HCT116 (cell line): Measurements from ENCODE around the gene GLT6D1. TPM values are rescaled to one million over a fixed set of nuclear protein-coding genes. Genes with fewer than 3 reads are reported as not detected.

Experiments
- ATAC-seq: fragments of 200-7000 bp; cut with Tn5 transposase; 2 replicates; pipeline ENCODE4 v1.9.1; 2020; ENCODE audit warnings: mild to moderate bottlenecking, moderate library complexity
- BruUV-seq: library from RNA; stranded (reverse); fragments of 400-500 nt; replicated peaks from 2 replicates; lab custom pipeline; 2021; lab: Mats Ljungman, UMichigan
- CTCF ChIA-PET: fragments of 300-600 bp; sonication (Branson Sonifier 250); formaldehyde crosslinking; loops from one replicate; lab custom pipeline; 2021; ENCODE audit warnings: antibody characterized with exemption; lab: Charles Lee
- POLR2A ChIA-PET: fragments of 300-600, 350-600 bp; sonication (Branson Sonifier 250); formaldehyde crosslinking; loops from one replicate; lab custom pipeline; 2021; ENCODE audit warnings: antibody characterized with exemption; lab: Charles Lee
- RAD21 ChIA-PET, 2 experiments: fragments of 300-600 bp; sonication (Branson Sonifier 250); formaldehyde crosslinking; loops; one replicate each; lab custom pipeline; 2023; ENCODE audit warnings: low total read pairs in 2 of 2; ENCODE audit not compliant: uncharacterized antibody in 2 of 2, unreplicated experiment in 2 of 2, low non-redundant PET in 1 of 2; lab: Charles Lee
- DNase-seq: peaks from one replicate; pipeline ENCODE4 v3.0.0-alpha.2; 2010; ENCODE audit warnings: low read depth, low spot score
- H2AFZ ChIP-seq: fragments of 200-600 bp; shearing (Covaris generic), sonication (generic); 2 replicates; pipeline ENCODE4 v1.6.1; 2017; ENCODE audit warnings: low read depth, mixed run types, mixed read lengths, antibody characterized with exemption, low read length; ENCODE audit not compliant: poor library complexity, severe bottlenecking
- H3K27ac ChIP-seq: 2 replicates; pipeline ENCODE4 v1.5.1; 2012; ENCODE audit warnings: low read depth, low read length
- H3K27me3 ChIP-seq: fragments of 200-600 bp; sonication (generic); 2 replicates; pipeline ENCODE4 v1.6.1; 2016; ENCODE audit warnings: mixed run types, low read length, mixed read lengths; ENCODE audit not compliant: insufficient read depth
- H3K36me3 ChIP-seq, 2 experiments: fragments of 200-500 bp in 1 of 2; fragments of 200-600 bp in 1 of 2; sonication (Bioruptor generic) in 1 of 2; sonication (generic) in 1 of 2; 2 replicates each; pipeline versions ENCODE4 v1.5.1 to v1.6.1; 2014 to 2016; ENCODE audit warnings: low read length in 2 of 2, inconsistent platforms in 1 of 2, mixed read lengths in 1 of 2, mixed run types in 1 of 2; ENCODE audit not compliant: insufficient read depth in 2 of 2, control insufficient read depth in 1 of 2
- H3K4me1 ChIP-seq, 2 experiments: fragments of 200-600 bp in 1 of 2; sonication (generic) in 1 of 2; 2 replicates each; pipeline versions ENCODE4 v1.5.1 to v1.6.1; 2012 to 2017; ENCODE audit warnings: low read length in 2 of 2, inconsistent platforms in 1 of 2, mild to moderate bottlenecking in 1 of 2, mixed read lengths in 1 of 2, mixed run types in 1 of 2, moderate library complexity in 1 of 2; ENCODE audit not compliant: insufficient read depth in 2 of 2, control insufficient read depth in 1 of 2
- H3K4me2 ChIP-seq: fragments of 200-600 bp; sonication (generic); 2 replicates; pipeline ENCODE4 v1.6.1; 2017; ENCODE audit warnings: mixed run types, low read length, mixed read lengths
- H3K4me3 ChIP-seq, 2 experiments: fragments of 200-600 bp in 1 of 2; sonication (generic) in 1 of 2; replicated peaks in 1 of 2; 2 replicates each; pipeline ENCODE4 v1.5.1; 2011 to 2016; ENCODE audit warnings: low read length in 2 of 2, control low read depth in 1 of 2, low read depth in 1 of 2, mild to moderate bottlenecking in 1 of 2, mixed read lengths in 1 of 2, mixed run types in 1 of 2
- H3K79me2 ChIP-seq: fragments of 200-600 bp; sonication (generic); 2 replicates; pipeline ENCODE4 v1.6.1; 2017; ENCODE audit warnings: mild to moderate bottlenecking, mixed run types, low read length, moderate library complexity, mixed read lengths; ENCODE audit not compliant: insufficient read depth
- H3K9ac ChIP-seq: fragments of 200-600 bp; sonication (generic); 2 replicates; pipeline ENCODE4 v1.6.1; 2016; ENCODE audit warnings: low read length, mixed read lengths
- H3K9me2 ChIP-seq: fragments of 200-600 bp; sonication (generic), shearing (Covaris generic); 2 replicates; pipeline ENCODE4 v1.6.1; 2017; ENCODE audit warnings: mixed run types, mild to moderate bottlenecking, moderate library complexity; ENCODE audit not compliant: insufficient read depth
- H3K9me3 ChIP-seq, 2 experiments: fragments of 200-500 bp in 1 of 2; fragments of 200-600 bp in 1 of 2; sonication (Bioruptor generic) in 1 of 2; sonication (generic) in 1 of 2; 2 replicates each; pipeline ENCODE4 v1.6.1; 2014 to 2017; ENCODE audit warnings: low read length in 2 of 2, mixed read lengths in 2 of 2, inconsistent platforms in 1 of 2, low read depth in 1 of 2, mild to moderate bottlenecking in 1 of 2, mixed run types in 1 of 2, moderate library complexity in 1 of 2; ENCODE audit not compliant: control insufficient read depth in 1 of 2, insufficient read depth in 1 of 2
- H4K20me1 ChIP-seq: fragments of 200-600 bp; sonication (generic), shearing (Covaris generic); 2 replicates; pipeline ENCODE4 v1.6.1; 2017; ENCODE audit warnings: mixed run types, mild to moderate bottlenecking, moderate library complexity; ENCODE audit not compliant: insufficient read depth
- CBX3 ChIP-seq: IDR thresholded peaks from 2 replicates; pipeline ENCODE4 v1.6.1; 2012; ENCODE audit warnings: low read depth
- CEBPB ChIP-seq: IDR thresholded peaks from 2 replicates; pipeline ENCODE4 v1.6.1; 2012; ENCODE audit warnings: low read depth
- EGR1 ChIP-seq: IDR thresholded peaks from 2 replicates; pipeline ENCODE4 v1.6.1; 2012; ENCODE audit warnings: low read depth
- EZH2phosphoT487 ChIP-seq: fragments of 200-600 bp; IDR thresholded peaks from 2 replicates; pipeline ENCODE4 v1.6.1; 2018; ENCODE audit warnings: antibody characterized with exemption, borderline replicate concordance
- FOSL1 ChIP-seq: IDR thresholded peaks from 2 replicates; pipeline ENCODE4 v1.6.1; 2012; ENCODE audit warnings: low read depth
- JUND ChIP-seq: IDR thresholded peaks from 2 replicates; pipeline ENCODE4 v1.6.1; 2012
- POLR2A ChIP-seq: IDR thresholded peaks from 2 replicates; pipeline ENCODE4 v1.7.0; 2011; ENCODE audit warnings: borderline replicate concordance; ENCODE audit not compliant: insufficient read depth, insufficient read length; ENCODE audit errors: extremely low read depth
- POLR2AphosphoS5 ChIP-seq: IDR thresholded peaks from 2 replicates; pipeline ENCODE4 v1.6.1; 2011; ENCODE audit warnings: mild to moderate bottlenecking, low read depth, low read length, moderate library complexity
- RAD21 ChIP-seq: IDR thresholded peaks from 2 replicates; pipeline ENCODE4 v1.6.1; 2012; ENCODE audit warnings: low read depth, mild to moderate bottlenecking
- SIN3A ChIP-seq: IDR thresholded peaks from 2 replicates; pipeline ENCODE4 v1.6.1; 2012; ENCODE audit warnings: low read depth
- SP1 ChIP-seq: IDR thresholded peaks from 2 replicates; pipeline ENCODE4 v1.6.1; 2012; ENCODE audit warnings: low read depth
- SRF ChIP-seq: IDR thresholded peaks from 2 replicates; pipeline ENCODE4 v1.6.1; 2012; ENCODE audit warnings: low read depth
- YY1 ChIP-seq: IDR thresholded peaks from 2 replicates; pipeline ENCODE4 v1.6.1; 2011; ENCODE audit warnings: low read length, low read depth, moderate library complexity, mild to moderate bottlenecking; ENCODE audit not compliant: insufficient replicate concordance; ENCODE audit errors: extremely low read depth
- ZNF274 ChIP-seq: fragments of 200-500 bp; sonication (Bioruptor generic); IDR thresholded peaks from 2 replicates; pipeline ENCODE4 v1.6.1; 2014; ENCODE audit warnings: mild to moderate bottlenecking, low read depth, low read length, inconsistent platforms
- intact Hi-C: fragments of 100-400 bp; cut with micrococcal nuclease; formaldehyde crosslinking; loops from 2 replicates; pipeline ENCODE4 v1.10.0; 2022
- total RNA-seq: library from RNA; stranded (reverse); gene quantifications from one replicate; pipeline ENCODE4 v1.2.1, GENCODE V29; 2021; ENCODE audit not compliant: unreplicated experiment
- TF ChIP-seq, protein P1 (sequence below): IDR thresholded peaks from 2 replicates; pipeline ENCODE4 v1.6.1; 2011; ENCODE audit warnings: mild to moderate bottlenecking, low read length, moderate library complexity; ENCODE audit not compliant: insufficient replicate concordance; ENCODE audit errors: extremely low read depth
- TF ChIP-seq, protein P2 (sequence below): IDR thresholded peaks from 2 replicates; pipeline ENCODE4 v1.6.1; 2012; ENCODE audit warnings: low read depth

GLT6D1 gene
- total RNA-seq, 1 experiment from 2014 or later = not detected

DNA sequence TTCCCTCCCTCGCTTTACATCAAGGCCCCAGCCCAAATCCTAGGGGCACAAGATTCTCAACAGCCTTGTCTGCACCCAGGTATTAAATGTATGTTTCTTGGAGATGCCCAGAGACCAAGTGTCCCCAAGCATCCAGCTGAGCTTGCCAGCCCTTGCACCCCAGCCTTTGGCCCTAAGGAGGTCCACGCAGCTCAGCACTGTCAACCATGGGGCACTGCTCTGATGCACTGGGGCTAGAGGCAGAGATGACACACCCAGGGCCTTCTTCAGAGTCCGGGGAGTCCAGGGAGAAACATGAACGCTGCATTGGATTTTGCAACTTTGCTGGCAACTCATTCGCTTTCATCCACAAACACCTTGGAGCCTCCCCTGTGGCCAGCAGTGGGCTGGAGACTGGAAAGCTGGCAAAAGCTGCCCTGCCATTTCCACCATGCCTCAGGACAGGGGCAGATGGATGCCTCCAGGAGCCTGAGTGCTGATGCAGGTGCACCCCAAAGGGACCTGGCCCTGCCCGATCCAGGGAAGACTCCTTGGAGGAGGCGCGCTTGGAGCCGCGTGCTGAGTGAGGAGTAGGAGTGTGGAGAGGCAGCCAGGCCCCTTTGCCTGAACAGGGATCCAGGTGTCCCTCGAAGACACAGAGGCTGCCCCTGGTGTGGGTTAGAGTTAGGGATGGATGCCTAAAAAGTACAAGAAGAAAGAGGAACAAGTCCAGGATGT, 58.5 kb downstream of the GLT6D1 start:
- H3K79me2 ChIP-seq = no peaks in the 10 kb centered on the region
- intact Hi-C loops = no loop called here
- BruUV-seq = no TSS peak
- H3K4me2 ChIP-seq = no peak overlapping the region
- H2AFZ ChIP-seq = no peak overlapping the region
- H3K36me3 ChIP-seq = no peaks in the 10 kb centered on the region
- TF ChIP-seq, protein P1, sequence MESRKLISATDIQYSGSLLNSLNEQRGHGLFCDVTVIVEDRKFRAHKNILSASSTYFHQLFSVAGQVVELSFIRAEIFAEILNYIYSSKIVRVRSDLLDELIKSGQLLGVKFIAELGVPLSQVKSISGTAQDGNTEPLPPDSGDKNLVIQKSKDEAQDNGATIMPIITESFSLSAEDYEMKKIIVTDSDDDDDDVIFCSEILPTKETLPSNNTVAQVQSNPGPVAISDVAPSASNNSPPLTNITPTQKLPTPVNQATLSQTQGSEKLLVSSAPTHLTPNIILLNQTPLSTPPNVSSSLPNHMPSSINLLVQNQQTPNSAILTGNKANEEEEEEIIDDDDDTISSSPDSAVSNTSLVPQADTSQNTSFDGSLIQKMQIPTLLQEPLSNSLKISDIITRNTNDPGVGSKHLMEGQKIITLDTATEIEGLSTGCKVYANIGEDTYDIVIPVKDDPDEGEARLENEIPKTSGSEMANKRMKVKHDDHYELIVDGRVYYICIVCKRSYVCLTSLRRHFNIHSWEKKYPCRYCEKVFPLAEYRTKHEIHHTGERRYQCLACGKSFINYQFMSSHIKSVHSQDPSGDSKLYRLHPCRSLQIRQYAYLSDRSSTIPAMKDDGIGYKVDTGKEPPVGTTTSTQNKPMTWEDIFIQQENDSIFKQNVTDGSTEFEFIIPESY = no peak
- TF ChIP-seq POLR2A = no peak
- no peak for TF ChIP-seq EGR1
- no peak for TF ChIP-seq FOSL1
- TF ChIP-seq JUND = no peak
- no peak for TF ChIP-seq SIN3A
- TF ChIP-seq CEBPB = no peak
- TF ChIP-seq EZH2phosphoT487 = no peak
- no peak for TF ChIP-seq SRF
- TF ChIP-seq YY1 = no peak
- TF ChIP-seq RAD21 = no peak
- no peak for TF ChIP-seq ZNF274
- no peak for TF ChIP-seq SP1
- TF ChIP-seq POLR2AphosphoS5 = no peak
- no peak for TF ChIP-seq CBX3
- TF ChIP-seq, protein P2, sequence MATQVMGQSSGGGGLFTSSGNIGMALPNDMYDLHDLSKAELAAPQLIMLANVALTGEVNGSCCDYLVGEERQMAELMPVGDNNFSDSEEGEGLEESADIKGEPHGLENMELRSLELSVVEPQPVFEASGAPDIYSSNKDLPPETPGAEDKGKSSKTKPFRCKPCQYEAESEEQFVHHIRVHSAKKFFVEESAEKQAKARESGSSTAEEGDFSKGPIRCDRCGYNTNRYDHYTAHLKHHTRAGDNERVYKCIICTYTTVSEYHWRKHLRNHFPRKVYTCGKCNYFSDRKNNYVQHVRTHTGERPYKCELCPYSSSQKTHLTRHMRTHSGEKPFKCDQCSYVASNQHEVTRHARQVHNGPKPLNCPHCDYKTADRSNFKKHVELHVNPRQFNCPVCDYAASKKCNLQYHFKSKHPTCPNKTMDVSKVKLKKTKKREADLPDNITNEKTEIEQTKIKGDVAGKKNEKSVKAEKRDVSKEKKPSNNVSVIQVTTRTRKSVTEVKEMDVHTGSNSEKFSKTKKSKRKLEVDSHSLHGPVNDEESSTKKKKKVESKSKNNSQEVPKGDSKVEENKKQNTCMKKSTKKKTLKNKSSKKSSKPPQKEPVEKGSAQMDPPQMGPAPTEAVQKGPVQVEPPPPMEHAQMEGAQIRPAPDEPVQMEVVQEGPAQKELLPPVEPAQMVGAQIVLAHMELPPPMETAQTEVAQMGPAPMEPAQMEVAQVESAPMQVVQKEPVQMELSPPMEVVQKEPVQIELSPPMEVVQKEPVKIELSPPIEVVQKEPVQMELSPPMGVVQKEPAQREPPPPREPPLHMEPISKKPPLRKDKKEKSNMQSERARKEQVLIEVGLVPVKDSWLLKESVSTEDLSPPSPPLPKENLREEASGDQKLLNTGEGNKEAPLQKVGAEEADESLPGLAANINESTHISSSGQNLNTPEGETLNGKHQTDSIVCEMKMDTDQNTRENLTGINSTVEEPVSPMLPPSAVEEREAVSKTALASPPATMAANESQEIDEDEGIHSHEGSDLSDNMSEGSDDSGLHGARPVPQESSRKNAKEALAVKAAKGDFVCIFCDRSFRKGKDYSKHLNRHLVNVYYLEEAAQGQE = no peak
- no peaks in the 10 kb centered on the region for H3K4me1 ChIP-seq
- H4K20me1 ChIP-seq = no peaks in the 10 kb centered on the region
- no peaks in the 10 kb centered on the region for H3K9me3 ChIP-seq
- no peak for ATAC-seq
- H3K9ac ChIP-seq = no peak overlapping the region
- no peak overlapping the region for H3K4me3 ChIP-seq
- H3K27ac ChIP-seq = no peak overlapping the region
- H3K9me2 ChIP-seq = no peaks in the 10 kb centered on the region
- no peak for DNase-seq
- ChIA-PET RAD21 (no interaction called here), CTCF (no interaction called here), POLR2A (no interaction called here)
- H3K27me3 ChIP-seq = peaks cover 6% of the 10 kb centered on the region; the same call in 1 of the 2 replicates
